Transverse colon (tissue), 4 donors: ENCODE results near the gene BRIP1. TPM values are rescaled to one million over a fixed set of nuclear protein-coding genes. Genes with fewer than 3 reads are reported as not detected.

Source experiments
- DNase-seq: peaks from one replicate; pipeline ENCODE4 v3.0.0-alpha.2; 2019
- H3K27ac ChIP-seq, 4 donors: fragments of 200-600 bp; sonication (generic); 2 replicates each; pipeline ENCODE4 v1.5.1; 2016 to 2018; ENCODE audit warnings: inconsistent platforms in 4 of 4
- H3K27me3 ChIP-seq: fragments of 200-600 bp; sonication (generic); 2 replicates; pipeline ENCODE4 v1.5.1; 2017; ENCODE audit warnings: inconsistent platforms
- H3K36me3 ChIP-seq, 4 donors: fragments of 200-600 bp; sonication (generic); 2 replicates each; pipeline ENCODE4 v1.5.1; 2017 to 2019; ENCODE audit warnings: inconsistent platforms in 4 of 4
- H3K4me1 ChIP-seq, 4 donors: fragments of 200-600 bp; sonication (generic); 2 replicates each; pipeline ENCODE4 v1.5.1; 2017 to 2020; ENCODE audit warnings: inconsistent platforms in 4 of 4
- H3K4me3 ChIP-seq, 4 donors: fragments of 200-600 bp; sonication (generic); 1 replicate in 1 of 4; 2 replicates in 3 of 4; pipeline versions ENCODE4 v1.5.1 to v1.6.1; 2017 to 2019; ENCODE audit warnings: inconsistent platforms in 4 of 4
- H3K9me3 ChIP-seq, 2 donors: fragments of 200-600 bp; sonication (generic); 2 replicates each; pipeline ENCODE4 v1.5.1; 2017 to 2019; ENCODE audit warnings: inconsistent platforms in 2 of 2
- EP300 ChIP-seq: sonication (generic); formaldehyde crosslinking; IDR thresholded peaks from one replicate; pipeline ENCODE4 v1.6.1; 2017; ENCODE audit warnings: antibody characterized with exemption, low read depth
- POLR2A ChIP-seq: fragments of 450-650 bp; IDR thresholded peaks from one replicate; pipeline ENCODE4 v1.6.1; 2016; ENCODE audit warnings: antibody characterized with exemption, mild to moderate bottlenecking, moderate library complexity
- POLR2AphosphoS5 ChIP-seq, 3 donors: sonication (generic); formaldehyde crosslinking; IDR thresholded peaks; one replicate each; pipeline ENCODE4 v1.6.1; 2016; ENCODE audit warnings: antibody characterized with exemption in 3 of 3
- WGBS, 2 donors: methylation state at CpG; one replicate each; pipeline ENCODE4 v1.1.5; 2018; ENCODE audit warnings: low coverage in 1 of 2; 5-methylcytosine and 5-hydroxymethylcytosine counted together
- in situ Hi-C, 4 donors: fragments of 200-750 bp; cut with MboI; loops; one replicate each; pipeline versions ENCODE4 v1.15.0 to v1.15.1; 2017; ENCODE audit warnings: low sequenced_read_pairs in 3 of 4, low pct_ligation_motif_present in 1 of 4, low pct_unique_long_range_greater_than_20kb in 1 of 4
- intact Hi-C: fragments of 100-400 bp; cut with DNase I; formaldehyde crosslinking; loops from one replicate; pipeline ENCODE4 v1.15.1; 2023; ENCODE audit warnings: low total_unique reads
- total RNA-seq, 4 donors: library from RNA; depleted of rRNA; stranded (reverse); fragments of >200 nt; gene quantifications; one replicate each; pipeline ENCODE4 v1.1.0, GENCODE V29; 2016
- TF ChIP-seq, protein P1 (sequence below), 5 experiments: fragments of 200-600 bp in 3 of 5; fragments of 450-650 bp in 2 of 5; sonication (generic) in 3 of 5; IDR thresholded peaks; 1 replicate in 2 of 5; 2 replicates in 3 of 5; pipeline ENCODE4 v1.5.1; 2016 to 2017; ENCODE audit warnings: antibody characterized with exemption in 5 of 5, inconsistent platforms in 3 of 5, mild to moderate bottlenecking in 2 of 5, moderate library complexity in 1 of 5

The BRIP1 gene
- total RNA-seq, 4 donors from 2014 or later, result 0.80 to 1.9 (median 1.2) TPM

DNA sequence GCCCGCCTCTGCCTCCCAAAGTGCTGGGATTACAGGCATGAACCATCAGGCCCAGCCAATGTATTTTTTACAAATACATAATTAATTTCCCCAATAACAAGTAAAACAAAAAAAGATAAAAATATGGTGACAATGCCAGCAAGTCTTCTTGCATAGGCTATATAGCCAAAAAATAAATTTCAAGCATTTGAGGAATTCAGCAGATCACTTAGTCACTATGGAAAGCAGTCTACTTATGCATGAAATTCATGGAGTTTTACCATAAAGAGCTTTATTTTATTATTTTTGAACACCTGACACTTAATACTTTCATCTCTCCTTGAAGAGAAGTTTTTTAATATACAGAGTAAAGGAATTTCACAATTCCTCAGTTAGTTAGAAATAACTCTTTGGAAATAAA is 56.4 kb downstream of the BRIP1 start:
- TF ChIP-seq POLR2AphosphoS5 (IDR thresholded peaks at IDR 0.05), result no peak
- TF ChIP-seq, protein P1, sequence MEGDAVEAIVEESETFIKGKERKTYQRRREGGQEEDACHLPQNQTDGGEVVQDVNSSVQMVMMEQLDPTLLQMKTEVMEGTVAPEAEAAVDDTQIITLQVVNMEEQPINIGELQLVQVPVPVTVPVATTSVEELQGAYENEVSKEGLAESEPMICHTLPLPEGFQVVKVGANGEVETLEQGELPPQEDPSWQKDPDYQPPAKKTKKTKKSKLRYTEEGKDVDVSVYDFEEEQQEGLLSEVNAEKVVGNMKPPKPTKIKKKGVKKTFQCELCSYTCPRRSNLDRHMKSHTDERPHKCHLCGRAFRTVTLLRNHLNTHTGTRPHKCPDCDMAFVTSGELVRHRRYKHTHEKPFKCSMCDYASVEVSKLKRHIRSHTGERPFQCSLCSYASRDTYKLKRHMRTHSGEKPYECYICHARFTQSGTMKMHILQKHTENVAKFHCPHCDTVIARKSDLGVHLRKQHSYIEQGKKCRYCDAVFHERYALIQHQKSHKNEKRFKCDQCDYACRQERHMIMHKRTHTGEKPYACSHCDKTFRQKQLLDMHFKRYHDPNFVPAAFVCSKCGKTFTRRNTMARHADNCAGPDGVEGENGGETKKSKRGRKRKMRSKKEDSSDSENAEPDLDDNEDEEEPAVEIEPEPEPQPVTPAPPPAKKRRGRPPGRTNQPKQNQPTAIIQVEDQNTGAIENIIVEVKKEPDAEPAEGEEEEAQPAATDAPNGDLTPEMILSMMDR (IDR thresholded peaks at IDR 0.05), result no peak
- TF ChIP-seq POLR2A, result no peak
- TF ChIP-seq EP300, result no peak
- intact Hi-C loops (no loop called here), in situ Hi-C loops (no loop called here)
- WGBS, 2 donors, result 100% methylated on average over 1 of the region's 1 CpG
- Histone ChIP-seq H3K9me3 (no peaks in the 10 kb centered on the region), H3K27ac (no peak overlapping the region), H3K4me3 (no peak overlapping the region), H3K4me1 (no peaks in the 10 kb centered on the region), H3K36me3 (peaks cover 0 to 3% (median under 1%) of the 10 kb centered on the region in 4 donors), H3K27me3 (no peaks in the 10 kb centered on the region)
- no peak for DNase-seq

DNA sequence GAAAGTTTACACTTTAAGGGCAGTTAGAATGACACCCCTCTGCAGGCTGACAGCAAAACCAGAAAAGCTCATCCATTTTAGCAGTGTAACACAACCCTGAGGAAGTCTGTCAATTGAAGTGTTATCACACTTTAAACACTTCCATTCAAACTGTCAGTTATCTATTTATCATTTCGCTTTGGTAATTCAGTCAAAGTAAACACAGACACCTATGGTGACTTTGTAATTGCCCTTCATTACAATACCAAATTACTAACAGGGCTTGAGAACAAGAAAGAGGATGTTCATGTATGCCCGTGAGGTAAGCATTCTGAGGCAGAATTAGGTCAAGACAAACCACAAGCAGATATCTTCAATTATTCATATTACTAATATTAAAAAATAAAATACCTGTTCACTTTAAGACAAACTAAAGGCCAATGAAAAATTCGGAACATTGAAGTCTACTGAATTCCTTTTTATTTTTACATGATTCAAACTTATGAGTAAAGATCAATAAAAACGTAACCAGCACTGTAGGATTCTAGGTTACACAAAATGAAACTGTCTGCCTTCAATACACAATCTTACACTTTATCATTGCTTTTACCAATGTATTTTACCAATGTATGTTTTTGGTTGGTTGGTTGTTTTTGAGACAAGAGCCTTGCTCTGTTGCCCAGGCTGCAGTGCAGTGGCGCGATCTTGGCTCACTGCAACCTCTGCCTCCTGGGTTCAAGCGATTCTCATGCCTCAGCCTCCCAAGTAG is 57.1 kb downstream of the BRIP1 start:
- no peak overlapping the region for H3K4me3 ChIP-seq
- intact Hi-C loops (no loop called here), in situ Hi-C loops (no loop called here)
- no peak for DNase-seq
- H3K4me1 ChIP-seq, result no peaks in the 10 kb centered on the region
- no peak overlapping the region for H3K27ac ChIP-seq
- TF ChIP-seq POLR2AphosphoS5 (IDR thresholded peaks at IDR 0.05) (no peak), POLR2A (no peak), EP300 (no peak)
- TF ChIP-seq, protein P1 (IDR thresholded peaks at IDR 0.05), result no peak
- 55 to 78% methylated on average over 4 to 7 of the region's 7 CpGs for WGBS, 2 donors
- no peaks in the 10 kb centered on the region for H3K27me3 ChIP-seq
- peaks cover 0 to 3% (median under 1%) of the 10 kb centered on the region in 4 donors for H3K36me3 ChIP-seq
- H3K9me3 ChIP-seq, result no peaks in the 10 kb centered on the region

DNA sequence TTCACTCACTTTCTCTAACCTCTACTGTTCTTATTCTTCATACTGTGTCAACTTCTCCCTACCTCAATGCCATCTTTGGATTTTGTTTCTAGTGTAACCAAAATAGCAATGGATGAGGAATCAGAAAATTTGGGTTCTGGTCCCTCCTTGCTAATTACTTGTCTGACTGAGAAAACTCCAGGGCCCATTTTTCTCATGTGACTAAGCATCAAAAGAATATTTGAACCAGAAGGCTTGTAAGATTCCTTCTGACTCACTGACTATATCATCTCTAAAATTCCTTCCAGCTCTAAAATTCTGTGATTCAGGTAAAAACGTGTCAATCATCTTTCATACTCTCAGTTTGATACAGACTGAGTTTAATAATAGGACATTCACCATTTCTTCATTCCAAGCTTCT is 57.9 kb downstream of the BRIP1 start:
- in situ Hi-C loops (no loop called here), intact Hi-C loops (no loop called here)
- 50 to 71% methylated on average over 1 of the region's 1 CpG for WGBS, 2 donors
- Histone ChIP-seq H3K36me3 (peaks cover 0 to 3% (median under 1%) of the 10 kb centered on the region in 4 donors), H3K27ac (no peak overlapping the region), H3K4me1 (no peaks in the 10 kb centered on the region), H3K27me3 (no peaks in the 10 kb centered on the region), H3K4me3 (no peak overlapping the region), H3K9me3 (no peaks in the 10 kb centered on the region)
- TF ChIP-seq, protein P1 (IDR thresholded peaks at IDR 0.05), result no peak
- TF ChIP-seq EP300 (no peak), POLR2AphosphoS5 (IDR thresholded peaks at IDR 0.05) (no peak), POLR2A (no peak)
- DNase-seq, result no peak

DNA sequence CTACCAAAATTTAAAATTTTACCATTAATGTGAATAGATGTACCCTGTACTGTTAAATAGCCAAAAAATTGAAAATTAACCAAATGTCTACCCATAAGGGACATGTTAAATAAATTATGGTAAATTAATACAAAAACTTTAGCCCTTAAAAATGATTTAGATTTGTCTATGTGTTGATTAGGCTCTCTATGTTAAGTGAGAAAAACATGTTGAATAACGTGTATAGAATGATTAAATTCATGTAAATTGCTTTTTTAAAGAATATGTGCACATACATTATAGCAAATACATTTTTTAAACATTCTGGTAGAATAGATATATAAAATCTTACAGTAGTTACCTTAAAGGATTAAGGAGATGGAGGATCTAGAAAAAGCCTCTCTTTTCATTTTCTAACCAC is 59.5 kb downstream of the BRIP1 start:
- H3K4me1 ChIP-seq, result no peaks in the 10 kb centered on the region
- no peak for DNase-seq
- TF ChIP-seq POLR2A (no peak), EP300 (no peak), POLR2AphosphoS5 (IDR thresholded peaks at IDR 0.05) (no peak)
- TF ChIP-seq, protein P1 (IDR thresholded peaks at IDR 0.05), result no peak
- H3K9me3 ChIP-seq, result no peaks in the 10 kb centered on the region
- H3K27me3 ChIP-seq, result no peaks in the 10 kb centered on the region
- no peak overlapping the region for H3K27ac ChIP-seq
- in situ Hi-C loops, result no loop called here
- peaks cover 0 to 3% (median under 1%) of the 10 kb centered on the region in 4 donors for H3K36me3 ChIP-seq
- 95 to 100% methylated on average over 1 of the region's 1 CpG for WGBS, 2 donors
- intact Hi-C loops, result no loop called here
- no peak overlapping the region for H3K4me3 ChIP-seq
